Hepatocyte (in vitro differentiated cells): ENCODE data around the gene ZNF391. TPM values are rescaled to one million over a fixed set of nuclear protein-coding genes. Genes with fewer than 3 reads are reported as not detected.

Experiments
- polyA plus RNA-seq: library from polyadenylated mRNA; unstranded; fragments of >200 nt; fragmentation: Nextera tagmentation; extraction: Ambion mirVana; gene quantifications from 2 replicates; pipeline ENCODE4 v1.2.1, GENCODE V29; 2016
- small RNA-seq: library from RNA; depleted of rRNA; stranded (forward); fragments of <200 nt; gene quantifications from one replicate; pipeline ENCODE3, GENCODE V24; 2014
- total RNA-seq: library from RNA; depleted of rRNA; stranded (reverse); fragments of >200 nt; gene quantifications from 2 replicates; pipeline ENCODE4 v1.2.3, GENCODE V29; 2014

The ZNF391 gene
- total and polyA plus RNA-seq, 2 experiments from 2014 or later, result 4.3 to 6.9 TPM

Small RNAs within 50 kb of the gene (small RNA-seq; reads per million reads assigned to genes)
- gene MCFD2P1, result not detected

Other genes starting within 250 kb of the ZNF391 start
- gene PRSS16, start 141.1 kb upstream of the ZNF391 start, total RNA-seq, result 9.9 and 11.2 TPM in 2 replicates
- 11.7 and 19.4 TPM in 2 replicates for gene PRSS16, start 141.1 kb upstream of the ZNF391 start, polyA plus RNA-seq
- gene POM121L2, start 76.5 kb upstream of the ZNF391 start, total RNA-seq, result 0.04 TPM in 1 of 2 replicates, not detected in the other
- not detected in 2 replicates for gene POM121L2, start 76.5 kb upstream of the ZNF391 start, polyA plus RNA-seq
- 10.7 and 12.3 TPM in 2 replicates for gene ZNF184, start 84.3 kb downstream of the ZNF391 start, total RNA-seq
- 5.1 and 5.3 TPM in 2 replicates for gene ZNF184, start 84.3 kb downstream of the ZNF391 start, polyA plus RNA-seq